HEK293 (cell line): ENCODE data around the gene CD101.

ENCODE experiments used
- CTCF ChIA-PET: fragments of 350-600 bp; formaldehyde crosslinking; extraction: SDS; loops from one replicate; lab custom pipeline; 2021; ENCODE audit warnings: antibody characterized with exemption; lab: Yijun Ruan, JAX
- POLR2A ChIA-PET: fragments of 300-600 bp; formaldehyde crosslinking; extraction: SDS; loops from one replicate; lab custom pipeline; 2020; ENCODE audit warnings: antibody characterized with exemption, inconsistent platforms; lab: Yijun Ruan, JAX
- H3K27ac ChIP-seq: fragments of 200-500 bp; sonication (Bioruptor generic); 2 replicates; pipeline ENCODE4 v1.5.1; 2014; ENCODE audit warnings: low read depth, low read length, control low read depth, inconsistent platforms; ENCODE audit errors: extremely low read depth
- H3K36me3 ChIP-seq, 2 experiments: fragments of 200-500 bp in 1 of 2; sonication (Bioruptor generic) in 1 of 2; 1 replicate in 1 of 2; 2 replicates in 1 of 2; pipeline ENCODE4 v1.5.1; 2014 to 2017; ENCODE audit warnings: inconsistent platforms in 2 of 2, low read length in 2 of 2; ENCODE audit not compliant: control insufficient read depth in 2 of 2, insufficient read depth in 1 of 2
- H3K4me1 ChIP-seq: fragments of 200-500 bp; sonication (Bioruptor generic); 2 replicates; pipeline ENCODE4 v1.5.1; 2014; ENCODE audit warnings: mild to moderate bottlenecking, low read length, inconsistent platforms; ENCODE audit not compliant: control insufficient read depth, insufficient read depth
- H3K4me3 ChIP-seq: 2 replicates; pipeline ENCODE4 v1.5.1; 2011; ENCODE audit warnings: low read depth, mild to moderate bottlenecking, control low read depth, low read length, moderate library complexity
- H3K9me3 ChIP-seq: fragments of 200-500 bp; sonication (Bioruptor generic); 2 replicates; pipeline ENCODE4 v1.5.1; 2014; ENCODE audit warnings: low read depth, low read length, inconsistent platforms; ENCODE audit not compliant: control insufficient read depth, insufficient read depth
- BCL11A ChIP-seq: fragments of 450-650 bp; formaldehyde crosslinking; IDR thresholded peaks from 2 replicates; pipeline ENCODE4 v1.5.1; 2016; ENCODE audit warnings: low read depth, missing biosample characterization, missing genetic modification characterization
- FEZF1 ChIP-seq: fragments of 450-650 bp; formaldehyde crosslinking; IDR thresholded peaks from 2 replicates; pipeline ENCODE4 v1.5.1; 2016; ENCODE audit warnings: missing biosample characterization, missing genetic modification characterization
- GLI4 ChIP-seq: fragments of 450-650 bp; formaldehyde crosslinking; IDR thresholded peaks from 2 replicates; pipeline ENCODE4 v1.5.1; 2016; ENCODE audit warnings: missing biosample characterization, missing genetic modification characterization
- INSM2 ChIP-seq: fragments of 450-650 bp; formaldehyde crosslinking; IDR thresholded peaks from 2 replicates; pipeline ENCODE4 v1.5.1; 2016; ENCODE audit warnings: missing biosample characterization, missing genetic modification characterization
- KLF9 ChIP-seq: fragments of 450-650 bp; formaldehyde crosslinking; IDR thresholded peaks from 2 replicates; pipeline ENCODE4 v1.5.1; 2016; ENCODE audit warnings: missing biosample characterization, missing genetic modification characterization, low read depth
- PRDM4 ChIP-seq: fragments of 450-650 bp; formaldehyde crosslinking; IDR thresholded peaks from 2 replicates; pipeline ENCODE4 v1.5.1; 2017; ENCODE audit warnings: missing biosample characterization, missing genetic modification characterization
- SETDB1 ChIP-seq: IDR thresholded peaks from one replicate; pipeline ENCODE4 v1.6.1; 2017; ENCODE audit warnings: mild to moderate bottlenecking, low read length, moderate library complexity, mixed read lengths; ENCODE audit not compliant: insufficient read length
- ZBTB1 ChIP-seq: fragments of 450-650 bp; formaldehyde crosslinking; IDR thresholded peaks from 2 replicates; pipeline ENCODE4 v1.5.1; 2016; ENCODE audit warnings: missing biosample characterization, missing genetic modification characterization
- ZIC2 ChIP-seq: fragments of 450-650 bp; formaldehyde crosslinking; IDR thresholded peaks from 2 replicates; pipeline ENCODE4 v1.5.1; 2016; ENCODE audit warnings: missing biosample characterization, missing genetic modification characterization
- ZNF10 ChIP-seq: fragments of 450-650 bp; formaldehyde crosslinking; IDR thresholded peaks from 2 replicates; pipeline ENCODE4 v1.5.1; 2017; ENCODE audit warnings: missing biosample characterization, missing genetic modification characterization
- ZNF214 ChIP-seq: fragments of 450-650 bp; formaldehyde crosslinking; IDR thresholded peaks from 2 replicates; pipeline ENCODE4 v1.5.1; 2017; ENCODE audit warnings: missing biosample characterization, mild to moderate bottlenecking, missing genetic modification characterization, borderline replicate concordance
- ZNF266 ChIP-seq: fragments of 450-650 bp; formaldehyde crosslinking; IDR thresholded peaks from 2 replicates; pipeline ENCODE4 v1.5.1; 2016; ENCODE audit warnings: missing biosample characterization, missing genetic modification characterization, low read depth
- ZNF280C ChIP-seq: fragments of 450-650 bp; formaldehyde crosslinking; IDR thresholded peaks from 2 replicates; pipeline ENCODE4 v1.5.1; 2016; ENCODE audit warnings: missing biosample characterization, missing genetic modification characterization
- ZNF426 ChIP-seq: fragments of 450-650 bp; formaldehyde crosslinking; IDR thresholded peaks from 2 replicates; pipeline ENCODE4 v1.5.1; 2017; ENCODE audit warnings: missing biosample characterization, missing genetic modification characterization, mild to moderate bottlenecking, inconsistent platforms, moderate library complexity
- ZNF513 ChIP-seq: fragments of 450-650 bp; IDR thresholded peaks from 2 replicates; pipeline ENCODE4 v1.5.1; 2018; ENCODE audit warnings: missing biosample characterization, missing genetic modification characterization
- ZNF530 ChIP-seq: fragments of 450-650 bp; formaldehyde crosslinking; IDR thresholded peaks from 2 replicates; pipeline ENCODE4 v1.5.1; 2016; ENCODE audit warnings: low read depth, missing biosample characterization, missing genetic modification characterization
- ZNF621 ChIP-seq: fragments of 450-650 bp; formaldehyde crosslinking; IDR thresholded peaks from 2 replicates; pipeline ENCODE4 v1.5.1; 2017; ENCODE audit warnings: missing biosample characterization, missing genetic modification characterization
- ZNF701 ChIP-seq: fragments of 450-650 bp; formaldehyde crosslinking; IDR thresholded peaks from 2 replicates; pipeline ENCODE4 v1.5.1; 2016; ENCODE audit warnings: missing biosample characterization, missing genetic modification characterization
- ZNF791 ChIP-seq: fragments of 450-650 bp; formaldehyde crosslinking; IDR thresholded peaks from 2 replicates; pipeline ENCODE4 v1.5.1; 2016; ENCODE audit warnings: missing biosample characterization, missing genetic modification characterization
- TF ChIP-seq, protein P1 (sequence below): fragments of 450-650 bp; formaldehyde crosslinking; IDR thresholded peaks from 2 replicates; pipeline ENCODE4 v1.5.1; 2016; ENCODE audit warnings: missing biosample characterization, missing genetic modification characterization, borderline replicate concordance

The CD101 gene

GRCh38 chr1:116983678-116984077 lies 17.9 kb upstream of the CD101 start:
- Histone ChIP-seq H3K36me3 (peaks cover 0 to 30% of the 10 kb centered on the region in 2 experiments; a peak in 1 of 3 replicates), H3K4me1 (no peaks in the 10 kb centered on the region), H3K4me3 (no peak overlapping the region), H3K27ac (no peak overlapping the region), H3K9me3 (no peaks in the 10 kb centered on the region)
- no peak for TF ChIP-seq ZIC2 (tag by site-specific recombination)
- no peak for TF ChIP-seq ZBTB1
- no peak for TF ChIP-seq ZNF266 (tag by site-specific recombination)
- TF ChIP-seq ZNF530 (tag by site-specific recombination), result no peak
- no peak for TF ChIP-seq ZNF214 (tag by site-specific recombination)
- no peak for TF ChIP-seq BCL11A
- no peak for TF ChIP-seq ZNF426 (tag by site-specific recombination)
- no peak for TF ChIP-seq ZNF10 (tag by site-specific recombination)
- TF ChIP-seq ZNF280C, result no peak
- TF ChIP-seq GLI4 (tag by site-specific recombination), result no peak
- no peak for TF ChIP-seq FEZF1 (tag by site-specific recombination)
- TF ChIP-seq ZNF513, result no peak
- TF ChIP-seq, protein P1, sequence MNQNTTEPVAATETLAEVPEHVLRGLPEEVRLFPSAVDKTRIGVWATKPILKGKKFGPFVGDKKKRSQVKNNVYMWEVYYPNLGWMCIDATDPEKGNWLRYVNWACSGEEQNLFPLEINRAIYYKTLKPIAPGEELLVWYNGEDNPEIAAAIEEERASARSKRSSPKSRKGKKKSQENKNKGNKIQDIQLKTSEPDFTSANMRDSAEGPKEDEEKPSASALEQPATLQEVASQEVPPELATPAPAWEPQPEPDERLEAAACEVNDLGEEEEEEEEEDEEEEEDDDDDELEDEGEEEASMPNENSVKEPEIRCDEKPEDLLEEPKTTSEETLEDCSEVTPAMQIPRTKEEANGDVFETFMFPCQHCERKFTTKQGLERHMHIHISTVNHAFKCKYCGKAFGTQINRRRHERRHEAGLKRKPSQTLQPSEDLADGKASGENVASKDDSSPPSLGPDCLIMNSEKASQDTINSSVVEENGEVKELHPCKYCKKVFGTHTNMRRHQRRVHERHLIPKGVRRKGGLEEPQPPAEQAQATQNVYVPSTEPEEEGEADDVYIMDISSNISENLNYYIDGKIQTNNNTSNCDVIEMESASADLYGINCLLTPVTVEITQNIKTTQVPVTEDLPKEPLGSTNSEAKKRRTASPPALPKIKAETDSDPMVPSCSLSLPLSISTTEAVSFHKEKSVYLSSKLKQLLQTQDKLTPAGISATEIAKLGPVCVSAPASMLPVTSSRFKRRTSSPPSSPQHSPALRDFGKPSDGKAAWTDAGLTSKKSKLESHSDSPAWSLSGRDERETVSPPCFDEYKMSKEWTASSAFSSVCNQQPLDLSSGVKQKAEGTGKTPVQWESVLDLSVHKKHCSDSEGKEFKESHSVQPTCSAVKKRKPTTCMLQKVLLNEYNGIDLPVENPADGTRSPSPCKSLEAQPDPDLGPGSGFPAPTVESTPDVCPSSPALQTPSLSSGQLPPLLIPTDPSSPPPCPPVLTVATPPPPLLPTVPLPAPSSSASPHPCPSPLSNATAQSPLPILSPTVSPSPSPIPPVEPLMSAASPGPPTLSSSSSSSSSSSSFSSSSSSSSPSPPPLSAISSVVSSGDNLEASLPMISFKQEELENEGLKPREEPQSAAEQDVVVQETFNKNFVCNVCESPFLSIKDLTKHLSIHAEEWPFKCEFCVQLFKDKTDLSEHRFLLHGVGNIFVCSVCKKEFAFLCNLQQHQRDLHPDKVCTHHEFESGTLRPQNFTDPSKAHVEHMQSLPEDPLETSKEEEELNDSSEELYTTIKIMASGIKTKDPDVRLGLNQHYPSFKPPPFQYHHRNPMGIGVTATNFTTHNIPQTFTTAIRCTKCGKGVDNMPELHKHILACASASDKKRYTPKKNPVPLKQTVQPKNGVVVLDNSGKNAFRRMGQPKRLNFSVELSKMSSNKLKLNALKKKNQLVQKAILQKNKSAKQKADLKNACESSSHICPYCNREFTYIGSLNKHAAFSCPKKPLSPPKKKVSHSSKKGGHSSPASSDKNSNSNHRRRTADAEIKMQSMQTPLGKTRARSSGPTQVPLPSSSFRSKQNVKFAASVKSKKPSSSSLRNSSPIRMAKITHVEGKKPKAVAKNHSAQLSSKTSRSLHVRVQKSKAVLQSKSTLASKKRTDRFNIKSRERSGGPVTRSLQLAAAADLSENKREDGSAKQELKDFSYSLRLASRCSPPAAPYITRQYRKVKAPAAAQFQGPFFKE, result no peak
- TF ChIP-seq ZNF791 (tag by site-specific recombination), result no peak
- no peak for TF ChIP-seq ZNF701 (tag by site-specific recombination)
- TF ChIP-seq KLF9 (tag by site-specific recombination), result no peak
- no peak for TF ChIP-seq ZNF621 (tag by site-specific recombination)
- no peak for TF ChIP-seq SETDB1
- no peak for TF ChIP-seq INSM2 (tag by site-specific recombination)
- TF ChIP-seq PRDM4 (tag by site-specific recombination), result no peak
- ChIA-PET POLR2A (no interaction called here), CTCF (no interaction called here)
